ENCODE results near the gene HOXB3.
A peak's percentile ranks its signal among the peaks of the same experiment; 100 is the strongest.

HOXB3 gene

GRCh38 chr17:48530208-48530886, 59.7 kb downstream of the HOXB3 start:
- TF ChIP-seq, protein P1, sequence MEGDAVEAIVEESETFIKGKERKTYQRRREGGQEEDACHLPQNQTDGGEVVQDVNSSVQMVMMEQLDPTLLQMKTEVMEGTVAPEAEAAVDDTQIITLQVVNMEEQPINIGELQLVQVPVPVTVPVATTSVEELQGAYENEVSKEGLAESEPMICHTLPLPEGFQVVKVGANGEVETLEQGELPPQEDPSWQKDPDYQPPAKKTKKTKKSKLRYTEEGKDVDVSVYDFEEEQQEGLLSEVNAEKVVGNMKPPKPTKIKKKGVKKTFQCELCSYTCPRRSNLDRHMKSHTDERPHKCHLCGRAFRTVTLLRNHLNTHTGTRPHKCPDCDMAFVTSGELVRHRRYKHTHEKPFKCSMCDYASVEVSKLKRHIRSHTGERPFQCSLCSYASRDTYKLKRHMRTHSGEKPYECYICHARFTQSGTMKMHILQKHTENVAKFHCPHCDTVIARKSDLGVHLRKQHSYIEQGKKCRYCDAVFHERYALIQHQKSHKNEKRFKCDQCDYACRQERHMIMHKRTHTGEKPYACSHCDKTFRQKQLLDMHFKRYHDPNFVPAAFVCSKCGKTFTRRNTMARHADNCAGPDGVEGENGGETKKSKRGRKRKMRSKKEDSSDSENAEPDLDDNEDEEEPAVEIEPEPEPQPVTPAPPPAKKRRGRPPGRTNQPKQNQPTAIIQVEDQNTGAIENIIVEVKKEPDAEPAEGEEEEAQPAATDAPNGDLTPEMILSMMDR (IDR thresholded peaks at IDR 0.05; ENCODE audit: poor library complexity, severe bottlenecking), result no peak
- Histone ChIP-seq H3K9me3 (ENCODE audit: severe bottlenecking) (no peaks in the 10 kb centered on the region), H3K36me3 (ENCODE audit: low read depth) (no peaks in the 10 kb centered on the region), H3K27me3 (ENCODE audit: insufficient read depth, poor library complexity, severe bottlenecking) (no peaks in the 10 kb centered on the region), H3K27ac (ENCODE audit: poor library complexity, severe bottlenecking) (no peak overlapping the region), H3K4me1 (ENCODE audit: insufficient read depth, poor library complexity, severe bottlenecking) (no peaks in the 10 kb centered on the region), H3K4me3 (ENCODE audit: severe bottlenecking) (no peak overlapping the region)
- DNase-seq (ENCODE audit: low spot score), result peak; percentile 58
- ATAC-seq (ENCODE audit: low read depth), result no peak

DNA sequence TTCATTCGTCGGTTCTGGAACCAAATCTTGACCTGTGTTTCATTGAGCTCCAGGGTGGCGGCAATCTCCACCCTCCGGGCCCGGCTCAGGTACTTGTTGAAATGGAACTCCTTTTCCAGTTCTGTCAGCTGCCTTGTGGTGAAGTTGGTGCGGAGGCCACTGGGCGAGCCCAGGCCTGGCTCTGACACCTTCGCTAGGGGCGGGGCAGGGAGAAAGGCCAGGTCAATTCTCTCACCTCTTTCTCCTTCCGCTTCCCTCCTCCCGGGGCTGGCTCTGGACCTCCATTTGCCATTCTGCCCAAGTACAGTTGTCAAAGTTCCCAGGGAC, 60.4 kb downstream of the HOXB3 start:
- TF ChIP-seq, protein P1 (IDR thresholded peaks at IDR 0.05; ENCODE audit: poor library complexity, severe bottlenecking), result no peak
- H3K9me3 ChIP-seq (ENCODE audit: severe bottlenecking), result no peaks in the 10 kb centered on the region
- H3K36me3 ChIP-seq (ENCODE audit: low read depth), result no peaks in the 10 kb centered on the region
- H3K27ac ChIP-seq (ENCODE audit: poor library complexity, severe bottlenecking), result no peak overlapping the region
- no peak overlapping the region for H3K4me3 ChIP-seq (ENCODE audit: severe bottlenecking)
- ATAC-seq (ENCODE audit: low read depth), result no peak
- peak; percentile 62 for DNase-seq (ENCODE audit: low spot score)
- H3K4me1 ChIP-seq (ENCODE audit: insufficient read depth, poor library complexity, severe bottlenecking), result no peaks in the 10 kb centered on the region
- no peaks in the 10 kb centered on the region for H3K27me3 ChIP-seq (ENCODE audit: insufficient read depth, poor library complexity, severe bottlenecking)

DNA sequence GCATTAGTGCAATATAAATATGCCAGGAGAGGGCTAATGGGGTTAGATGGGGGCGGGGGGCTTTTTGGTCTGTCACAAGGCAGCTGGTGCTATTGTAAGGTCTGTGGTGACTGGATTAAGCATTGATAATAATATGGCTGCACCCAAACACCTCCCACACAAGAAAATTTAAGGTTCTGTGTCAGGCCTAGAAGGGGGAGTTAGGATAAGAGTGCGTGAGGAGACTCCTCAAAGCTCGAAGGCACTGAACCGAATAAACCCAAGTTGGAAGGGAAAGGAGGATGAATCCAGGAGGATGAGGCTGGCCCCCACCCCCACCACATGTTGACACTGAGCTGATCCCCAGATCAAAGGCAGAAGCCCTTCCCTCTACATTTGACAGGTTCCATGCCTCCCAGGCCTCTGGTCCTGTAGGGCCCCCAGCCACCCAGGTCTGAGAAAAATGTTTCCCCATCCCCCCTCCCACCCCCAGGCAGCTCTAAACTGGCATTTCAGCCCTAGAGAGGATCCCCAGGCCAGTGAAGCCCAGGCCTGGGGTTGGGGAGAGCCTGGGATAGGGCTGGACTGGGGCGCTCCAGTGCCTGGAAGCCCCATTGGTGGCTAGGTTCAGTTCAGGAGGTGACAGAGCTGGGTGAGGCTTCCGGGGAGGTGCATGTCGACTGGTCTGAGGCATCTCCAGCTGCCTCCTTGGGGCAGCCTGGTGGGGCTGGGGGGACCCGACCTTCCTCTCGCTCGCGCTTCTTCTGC, 60.9 kb downstream of the HOXB3 start:
- no peaks in the 10 kb centered on the region for H3K9me3 ChIP-seq (ENCODE audit: severe bottlenecking)
- no peak overlapping the region for H3K27ac ChIP-seq (ENCODE audit: poor library complexity, severe bottlenecking)
- no peaks in the 10 kb centered on the region for H3K4me1 ChIP-seq (ENCODE audit: insufficient read depth, poor library complexity, severe bottlenecking)
- ATAC-seq (ENCODE audit: low read depth), result no peak
- no peaks in the 10 kb centered on the region for H3K27me3 ChIP-seq (ENCODE audit: insufficient read depth, poor library complexity, severe bottlenecking)
- H3K36me3 ChIP-seq (ENCODE audit: low read depth), result no peaks in the 10 kb centered on the region
- no peak for DNase-seq (ENCODE audit: low spot score)
- TF ChIP-seq, protein P1 (IDR thresholded peaks at IDR 0.05; ENCODE audit: poor library complexity, severe bottlenecking), result no peak
- H3K4me3 ChIP-seq (ENCODE audit: severe bottlenecking), result no peak overlapping the region

DNA sequence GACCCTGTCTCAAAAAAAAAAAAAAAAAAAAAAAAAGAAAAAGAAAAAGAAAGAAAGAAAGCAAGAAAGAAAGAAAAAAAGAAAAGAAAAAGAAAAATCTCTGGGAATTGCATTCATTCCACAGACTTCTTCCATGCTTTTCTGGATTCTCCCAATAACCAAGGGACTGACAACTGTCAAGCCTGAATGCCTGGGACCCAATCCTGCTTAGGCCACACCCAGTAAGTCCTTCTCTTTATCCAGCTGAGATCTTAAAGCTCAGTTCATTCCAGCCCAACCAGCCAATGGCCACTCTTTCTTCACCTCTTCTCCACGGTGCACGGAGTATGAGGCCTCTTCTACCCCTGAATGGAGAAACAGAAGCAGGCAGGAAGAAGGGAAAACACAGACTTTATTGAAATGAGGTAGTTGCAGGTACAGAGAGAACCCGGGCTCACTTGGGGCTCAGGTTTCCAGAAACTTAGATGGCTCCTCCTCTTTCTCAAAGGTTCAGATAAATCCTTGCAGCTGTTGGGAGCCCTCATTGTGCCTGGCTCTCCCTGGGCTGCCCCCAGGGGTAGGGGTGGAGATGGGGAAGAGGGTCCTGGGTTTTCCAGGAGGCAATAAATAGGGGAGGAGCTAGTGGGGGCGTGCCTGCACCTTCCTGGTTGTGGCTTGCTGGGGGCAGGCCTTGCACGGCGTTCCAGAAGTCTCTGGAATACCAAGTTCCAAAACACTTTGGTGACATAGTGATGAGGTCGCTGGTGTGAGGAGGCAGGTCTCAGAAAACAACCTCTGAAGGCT, 61.7 kb downstream of the HOXB3 start:
- DNase-seq (ENCODE audit: low spot score) (no peak), ATAC-seq (ENCODE audit: low read depth) (no peak)
- Histone ChIP-seq H3K27ac (ENCODE audit: poor library complexity, severe bottlenecking) (no peak overlapping the region), H3K4me1 (ENCODE audit: insufficient read depth, poor library complexity, severe bottlenecking) (no peaks in the 10 kb centered on the region), H3K4me3 (ENCODE audit: severe bottlenecking) (no peak overlapping the region), H3K9me3 (ENCODE audit: severe bottlenecking) (no peaks in the 10 kb centered on the region), H3K36me3 (ENCODE audit: low read depth) (no peaks in the 10 kb centered on the region), H3K27me3 (ENCODE audit: insufficient read depth, poor library complexity, severe bottlenecking) (no peaks in the 10 kb centered on the region)
- TF ChIP-seq, protein P1 (IDR thresholded peaks at IDR 0.05; ENCODE audit: poor library complexity, severe bottlenecking), result no peak
